Muscle layer of duodenum (tissue), 2 donors: ENCODE results near the gene WDR4.
"Not testable (repeated sequence)": the region's sequence is repeated elsewhere in the genome, so short reads cannot be mapped to it uniquely, and the experiment has no call there.

ENCODE experiments used
- H3K27ac ChIP-seq: one replicate; pipeline ENCODE4 v1.7.0; 2013; ENCODE audit warnings: mild to moderate bottlenecking, low read length
- H3K27me3 ChIP-seq: one replicate; pipeline ENCODE4 v1.7.0; 2013; ENCODE audit warnings: low read depth, mild to moderate bottlenecking, control low read depth, low read length
- H3K36me3 ChIP-seq, 2 donors: one replicate each; pipeline ENCODE4 v1.7.0; 2013; ENCODE audit warnings: low read length in 2 of 2, control low read depth in 1 of 2, mild to moderate bottlenecking in 1 of 2; ENCODE audit not compliant: insufficient read depth in 2 of 2, control insufficient read depth in 1 of 2
- H3K4me1 ChIP-seq, 2 donors: one replicate each; pipeline ENCODE4 v1.7.0; 2013; ENCODE audit warnings: low read length in 2 of 2, mild to moderate bottlenecking in 2 of 2, control low read depth in 1 of 2, moderate library complexity in 1 of 2; ENCODE audit not compliant: insufficient read depth in 2 of 2, control insufficient read depth in 1 of 2
- H3K4me3 ChIP-seq, 2 donors: one replicate each; pipeline ENCODE4 v1.7.0; 2013; ENCODE audit warnings: low read length in 2 of 2, low read depth in 1 of 2, mild to moderate bottlenecking in 1 of 2
- H3K9me3 ChIP-seq, 2 donors: one replicate each; pipeline ENCODE4 v1.7.0; 2013; ENCODE audit warnings: low read length in 2 of 2, control low read depth in 1 of 2, mild to moderate bottlenecking in 1 of 2; ENCODE audit not compliant: control insufficient read depth in 1 of 2
- donor health status: healthy.

Gene WDR4

DNA sequence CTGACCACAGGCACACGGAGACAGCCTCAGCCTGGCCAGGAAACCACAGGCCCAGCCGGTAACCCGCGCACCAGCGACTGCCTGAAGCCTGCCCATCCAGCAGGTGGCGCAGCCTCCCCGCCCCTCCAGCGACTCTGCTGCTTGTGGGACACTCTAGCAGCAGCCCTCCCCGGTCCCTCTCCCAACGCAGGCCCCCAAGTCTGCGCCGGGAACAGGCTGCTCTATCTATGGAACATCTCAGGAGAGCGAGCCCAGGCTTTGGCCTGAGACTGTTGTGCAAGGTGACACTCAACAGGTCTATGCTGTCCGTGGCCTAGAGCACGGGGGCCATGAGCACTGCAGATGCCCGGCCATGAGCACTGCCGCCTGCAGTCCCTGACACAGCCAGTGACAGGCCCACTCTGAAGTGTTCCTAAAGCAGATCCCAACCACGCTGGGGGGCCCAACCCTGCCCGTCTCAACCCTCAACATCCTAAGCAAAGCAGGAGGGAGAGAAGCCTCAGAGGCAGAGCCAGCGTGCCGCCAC lies 28.4 kb downstream of the WDR4 start:
- H3K36me3 ChIP-seq, result peaks cover 22 to 84% of the 10 kb centered on the region in 2 donors
- H3K27me3 ChIP-seq, result no peaks in the 10 kb centered on the region
- H3K9me3 ChIP-seq, result no peaks in the 10 kb centered on the region
- no peak overlapping the region for H3K27ac ChIP-seq
- H3K4me3 ChIP-seq, result no peak overlapping the region
- no peaks in the 10 kb centered on the region for H3K4me1 ChIP-seq

DNA sequence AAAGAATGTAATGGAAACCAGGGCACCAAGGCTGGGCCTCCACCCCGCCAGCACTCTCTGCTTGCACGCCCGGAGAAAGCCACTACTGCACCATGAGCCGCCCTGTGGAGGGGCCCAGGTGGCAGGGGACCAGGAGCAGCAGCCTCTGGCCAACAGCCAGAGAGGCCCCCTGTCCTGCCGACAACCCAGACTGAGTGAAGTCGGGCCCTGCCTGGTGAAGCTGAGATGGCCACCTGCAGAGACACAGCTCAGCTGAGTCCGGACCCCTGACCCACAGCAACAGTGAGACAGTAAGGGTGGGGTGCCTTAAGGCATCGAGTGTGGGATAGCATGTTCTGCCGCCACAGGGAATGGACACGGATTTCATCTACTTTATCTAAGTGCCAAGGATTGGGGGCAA lies 28.9 kb downstream of the WDR4 start:
- Histone ChIP-seq H3K36me3 (peaks cover 20 to 84% of the 10 kb centered on the region in 2 donors), H3K27me3 (no peaks in the 10 kb centered on the region), H3K4me3 (no peak overlapping the region), H3K9me3 (no peaks in the 10 kb centered on the region), H3K4me1 (no peaks in the 10 kb centered on the region), H3K27ac (no peak overlapping the region)

DNA sequence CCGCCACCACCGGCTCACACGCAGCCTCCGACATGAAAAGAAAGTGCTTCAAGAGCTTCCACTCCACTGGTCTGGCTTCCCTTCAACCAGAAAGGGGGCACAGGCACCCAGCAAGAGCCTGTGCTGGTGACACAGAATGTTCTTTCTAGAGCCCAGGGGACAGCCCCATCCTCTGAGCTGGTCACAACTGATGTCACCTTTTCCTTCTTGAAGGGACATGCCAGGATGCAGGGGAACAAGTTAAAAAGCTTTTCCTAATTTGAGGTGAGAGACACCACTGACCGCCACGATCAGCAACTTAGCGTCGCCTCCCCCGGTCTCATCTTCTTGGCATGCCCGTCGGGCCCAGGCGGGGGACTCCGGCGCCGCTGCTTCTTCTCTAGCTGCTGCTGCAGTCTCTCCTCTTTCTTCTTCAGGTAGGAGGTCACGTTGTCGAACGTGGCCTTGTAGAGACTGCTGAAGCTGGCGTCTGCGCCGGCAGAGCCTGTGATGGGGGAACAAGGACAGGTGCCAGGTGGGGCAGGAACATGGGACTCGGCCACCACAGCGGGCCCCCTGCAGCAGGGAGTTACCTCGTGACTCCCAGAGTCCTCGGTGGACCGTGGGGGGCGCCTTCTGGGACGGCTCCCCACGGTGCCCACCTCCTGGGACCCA lies 29.5 kb downstream of the WDR4 start:
- Histone ChIP-seq H3K27ac (no peak overlapping the region), H3K27me3 (no peaks in the 10 kb centered on the region), H3K9me3 (no peaks in the 10 kb centered on the region), H3K4me1 (no peaks in the 10 kb centered on the region), H3K4me3 (no peak overlapping the region), H3K36me3 (peaks cover 21 to 83% of the 10 kb centered on the region in 2 donors)

DNA sequence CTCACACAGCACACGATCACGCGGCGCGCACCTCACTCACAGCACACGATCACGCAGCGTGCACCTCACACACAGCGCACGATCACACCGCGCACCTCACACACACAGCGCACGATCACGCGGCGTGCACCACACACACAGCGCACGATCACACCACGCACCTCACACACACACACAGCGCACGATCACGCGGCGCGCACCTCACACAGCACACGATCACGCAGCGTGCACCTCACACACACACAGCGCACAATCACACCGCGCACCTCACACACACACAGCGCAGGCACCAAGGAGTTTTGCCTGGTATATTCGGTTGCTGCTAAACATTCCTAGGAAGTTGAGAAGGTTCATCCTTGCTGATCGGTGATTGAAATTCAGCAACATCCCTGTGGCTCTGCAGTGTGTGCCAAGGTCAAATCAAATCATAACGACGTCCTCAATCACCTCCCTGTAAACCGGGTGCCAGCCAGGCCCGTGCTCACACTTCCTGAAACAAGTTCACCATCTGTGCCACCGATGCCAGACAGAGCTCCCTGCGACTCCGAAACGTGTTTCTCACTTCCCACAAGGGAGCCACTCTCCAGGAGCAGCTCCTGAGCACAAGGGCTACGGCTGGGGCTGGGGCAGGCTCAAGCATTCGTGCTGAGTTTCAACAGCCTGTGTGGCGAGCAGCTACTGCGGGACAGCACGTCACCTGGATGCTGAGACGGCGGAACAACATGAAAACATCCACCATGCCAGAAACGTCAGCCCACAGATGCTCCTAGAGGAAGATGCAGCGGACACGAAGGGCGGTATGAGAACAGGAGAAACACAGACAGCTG lies 30.2 kb downstream of the WDR4 start:
- H3K4me1 ChIP-seq, result no peaks in the 10 kb centered on the region
- H3K9me3 ChIP-seq, result no peaks in the 10 kb centered on the region
- H3K4me3 ChIP-seq, result no peak overlapping the region
- peaks cover 19 to 80% of the 10 kb centered on the region in 2 donors for H3K36me3 ChIP-seq
- no peaks in the 10 kb centered on the region for H3K27me3 ChIP-seq
- no peak overlapping the region for H3K27ac ChIP-seq

DNA sequence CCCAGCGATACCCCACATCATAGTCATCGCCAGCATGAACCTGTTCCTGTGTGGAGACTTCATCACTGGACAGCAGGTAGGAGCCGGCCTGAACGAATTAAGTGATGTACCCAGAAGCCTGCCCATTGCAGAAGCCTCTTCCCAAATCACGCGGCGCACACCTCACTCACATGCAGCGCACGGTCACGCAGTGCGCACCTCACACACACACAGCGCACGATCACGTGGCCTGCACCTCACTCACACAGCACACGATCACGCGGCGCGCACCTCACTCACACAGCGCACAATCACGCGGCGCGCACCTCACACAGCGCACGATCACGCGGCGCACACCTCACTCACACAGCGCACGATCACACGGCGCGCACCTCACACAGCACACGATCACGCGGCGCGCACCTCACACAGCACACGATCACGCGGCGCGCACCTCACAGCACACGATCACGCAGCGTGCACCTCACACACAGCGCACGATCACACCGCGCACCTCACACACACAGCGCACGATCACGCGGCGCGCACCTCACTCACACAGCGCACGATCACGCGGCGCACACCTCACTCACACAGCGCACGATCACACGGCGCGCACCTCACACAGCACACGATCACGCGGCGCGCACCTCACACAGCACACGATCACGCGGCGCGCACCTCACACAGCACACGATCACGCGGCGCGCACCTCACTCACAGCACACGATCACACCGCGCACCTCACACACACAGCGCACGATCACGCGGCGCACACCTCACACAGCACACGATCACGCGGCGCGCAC lies 31.0 kb downstream of the WDR4 start:
- not testable (repeated sequence) for H3K4me1 ChIP-seq, H3K27me3 ChIP-seq, H3K27ac ChIP-seq, H3K9me3 ChIP-seq, H3K4me3 ChIP-seq
- peaks cover 20 to 72% of the 10 kb centered on the region in 2 donors for H3K36me3 ChIP-seq

DNA sequence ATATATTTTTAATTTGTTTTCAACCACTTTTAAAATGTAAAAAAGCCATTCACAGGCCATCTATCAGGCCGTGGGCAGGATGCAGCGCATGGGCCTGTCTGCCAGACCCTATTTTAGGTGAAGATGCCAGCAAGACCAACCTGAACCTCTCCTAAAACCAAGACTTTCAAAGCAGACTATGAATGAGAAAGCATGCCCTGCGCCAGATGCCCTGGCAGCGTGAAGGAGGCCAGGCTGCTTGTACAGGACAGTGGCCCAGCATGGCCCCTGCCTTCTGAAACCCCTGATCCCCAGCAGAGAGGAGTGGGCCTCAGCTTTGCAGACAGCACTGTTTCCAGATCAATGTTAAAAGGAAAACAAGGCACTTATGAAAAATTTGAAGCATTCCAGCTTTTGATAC lies 31.6 kb downstream of the WDR4 start:
- Histone ChIP-seq H3K4me1 (no peaks in the 10 kb centered on the region), H3K4me3 (no peak overlapping the region), H3K36me3 (peaks cover 24 to 67% of the 10 kb centered on the region in 2 donors), H3K27me3 (no peaks in the 10 kb centered on the region), H3K27ac (no peak overlapping the region), H3K9me3 (no peaks in the 10 kb centered on the region)

DNA sequence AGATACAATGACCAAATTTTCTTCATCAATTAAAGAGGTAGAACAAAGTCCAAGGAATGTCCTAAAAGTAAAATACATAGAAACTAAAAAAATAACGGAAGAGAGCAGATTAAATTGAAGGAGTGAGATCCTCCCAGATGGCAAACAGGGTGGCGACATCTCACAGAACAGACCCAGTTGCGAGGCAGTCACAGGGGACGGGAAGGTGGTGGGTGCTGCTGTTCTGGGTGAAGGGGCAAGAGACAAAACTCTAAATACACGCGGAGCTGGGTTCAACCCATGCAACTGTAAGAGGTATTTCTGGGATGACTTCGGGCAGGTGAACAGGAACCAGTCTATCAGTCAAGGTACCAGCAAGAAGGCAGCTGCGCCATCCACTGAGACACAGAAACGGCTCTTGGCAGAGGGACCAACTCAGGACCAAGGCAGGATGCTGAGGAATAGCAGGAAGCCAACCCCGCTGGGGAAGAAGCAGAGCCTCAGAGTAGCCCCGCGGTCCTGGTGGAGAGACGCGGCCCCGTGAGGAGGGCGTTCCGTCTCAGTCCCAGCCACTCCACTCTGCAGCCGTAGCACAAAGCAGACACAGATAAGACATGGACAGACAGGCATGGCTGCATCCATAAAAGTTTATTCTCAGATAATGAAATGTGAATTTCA lies 32.2 kb downstream of the WDR4 start:
- Histone ChIP-seq H3K27me3 (no peaks in the 10 kb centered on the region), H3K36me3 (peaks cover 26 to 69% of the 10 kb centered on the region in 2 donors)

DNA sequence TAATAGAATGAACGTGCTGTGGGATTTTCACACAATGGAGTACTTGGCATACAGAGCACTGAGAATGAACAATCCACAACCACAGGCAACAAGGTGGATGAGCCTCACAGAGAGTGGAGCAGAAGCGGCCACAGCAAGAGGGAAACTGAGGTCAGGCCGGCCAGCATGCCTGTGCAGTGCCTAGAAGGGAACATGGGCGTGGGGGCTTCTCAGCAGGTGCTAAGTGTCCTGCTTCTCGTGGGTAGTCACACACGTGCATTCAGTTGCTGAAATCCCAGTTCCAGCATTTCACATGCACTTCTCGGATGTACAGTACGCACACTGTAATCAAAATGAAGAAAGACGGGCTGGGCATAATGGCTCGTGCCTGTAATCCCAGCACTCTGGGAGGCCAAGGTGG lies 33.1 kb downstream of the WDR4 start:
- H3K27me3 ChIP-seq, result no peaks in the 10 kb centered on the region
- H3K4me3 ChIP-seq, result no peak overlapping the region
- H3K9me3 ChIP-seq, result no peaks in the 10 kb centered on the region
- H3K36me3 ChIP-seq, result peaks cover 26 to 69% of the 10 kb centered on the region in 2 donors
- no peak overlapping the region for H3K27ac ChIP-seq
- H3K4me1 ChIP-seq, result no peaks in the 10 kb centered on the region

More for the DNA sequence above, 32.2 kb downstream of the WDR4 start:
- H3K27ac ChIP-seq, result no peak overlapping the region
- no peaks in the 10 kb centered on the region for H3K9me3 ChIP-seq
- no peaks in the 10 kb centered on the region for H3K4me1 ChIP-seq
- no peak overlapping the region for H3K4me3 ChIP-seq

DNA sequence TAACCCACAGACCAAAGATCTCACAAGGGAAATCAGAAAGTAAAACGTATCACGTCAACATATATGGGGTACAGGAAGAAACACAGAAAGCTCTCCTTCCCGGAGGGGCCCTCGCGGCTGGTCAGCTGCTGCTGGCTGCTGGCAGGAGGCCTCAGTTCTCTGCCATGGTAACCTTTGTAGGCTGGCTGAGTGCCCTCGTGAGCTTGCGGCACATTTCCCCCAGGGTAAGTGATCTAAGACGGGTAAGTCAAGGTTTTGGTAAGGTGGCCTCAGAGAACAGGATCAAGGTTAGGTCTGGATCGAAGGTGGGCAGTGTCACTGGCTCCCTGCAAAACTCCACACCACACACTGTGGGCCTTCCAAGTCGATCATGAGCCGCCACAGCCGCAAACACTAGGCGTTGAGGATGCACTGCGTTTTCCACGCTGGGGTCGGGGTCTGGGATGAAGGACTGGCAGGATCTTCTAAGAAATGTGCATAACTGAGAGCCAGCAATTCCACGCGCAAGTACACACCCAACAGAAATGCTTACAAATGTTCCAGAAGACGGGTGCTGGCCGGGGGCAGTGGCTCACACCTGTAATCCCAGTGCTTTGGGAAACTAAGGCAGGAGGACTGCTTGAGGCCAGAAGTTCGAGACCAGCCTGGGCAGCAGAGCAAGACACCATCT lies 33.9 kb downstream of the WDR4 start:
- no peak overlapping the region for H3K4me3 ChIP-seq
- no peak overlapping the region for H3K27ac ChIP-seq
- H3K4me1 ChIP-seq, result no peaks in the 10 kb centered on the region
- H3K27me3 ChIP-seq, result no peaks in the 10 kb centered on the region
- H3K9me3 ChIP-seq, result no peaks in the 10 kb centered on the region
- peaks cover 32 to 72% of the 10 kb centered on the region in 2 donors for H3K36me3 ChIP-seq

DNA sequence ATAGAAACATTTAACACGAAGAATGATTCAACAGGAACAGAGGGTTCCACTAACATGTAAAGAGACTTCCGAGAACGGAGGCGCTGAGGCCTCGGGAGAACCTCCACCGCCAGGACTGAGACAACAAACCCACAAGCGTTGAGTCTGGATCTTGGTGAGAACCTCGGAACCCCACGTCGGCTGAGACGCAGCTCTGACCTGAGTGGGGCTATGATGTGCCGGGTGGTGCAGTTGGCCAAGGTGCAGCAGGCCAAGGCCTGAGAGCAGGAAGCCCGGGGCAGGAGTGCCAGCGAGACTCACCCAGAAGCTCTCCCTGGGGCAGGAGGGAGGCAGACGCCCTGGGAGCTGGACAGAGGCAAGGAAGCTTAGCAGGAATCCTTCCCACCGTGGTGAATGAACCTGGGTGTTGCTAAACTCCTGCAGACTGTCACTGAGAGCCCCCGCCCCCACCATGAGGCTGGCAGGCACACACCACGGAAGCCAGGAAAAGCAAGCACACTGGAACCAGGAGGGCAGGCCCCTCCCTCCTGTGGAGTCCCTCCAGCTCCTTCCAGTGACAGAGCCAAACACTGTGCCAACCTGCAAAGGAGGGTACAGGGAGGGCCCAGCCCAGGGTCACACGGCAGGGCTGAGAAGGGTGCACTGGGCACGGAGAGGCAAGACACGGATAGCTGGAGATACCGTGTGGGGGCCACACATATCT lies 34.8 kb downstream of the WDR4 start:
- Histone ChIP-seq H3K36me3 (peaks cover 33 to 72% of the 10 kb centered on the region in 2 donors), H3K9me3 (no peaks in the 10 kb centered on the region), H3K4me3 (no peak overlapping the region), H3K27ac (no peak overlapping the region), H3K27me3 (no peaks in the 10 kb centered on the region), H3K4me1 (no peaks in the 10 kb centered on the region)
